ENCODE data around the gene ABHD2.

GRCh38 chr15:89075101-89075640, 13.1 kb upstream of the ABHD2 start:
- TF ChIP-seq CTCF (IDR thresholded peaks at IDR 0.05): no peak
- TF ChIP-seq ZFX (IDR thresholded peaks at IDR 0.05; ENCODE audit: borderline replicate concordance): no peak

Data from 22Rv1 (cell line).